ENCODE data around the gene NACC2. TPM values are rescaled to one million over a fixed set of nuclear protein-coding genes. Genes with fewer than 3 reads are reported as not detected.

NACC2 gene
- total and polyA plus RNA-seq, 2 experiments from 2014 or later: 11.0 to 13.0 TPM

DNA sequence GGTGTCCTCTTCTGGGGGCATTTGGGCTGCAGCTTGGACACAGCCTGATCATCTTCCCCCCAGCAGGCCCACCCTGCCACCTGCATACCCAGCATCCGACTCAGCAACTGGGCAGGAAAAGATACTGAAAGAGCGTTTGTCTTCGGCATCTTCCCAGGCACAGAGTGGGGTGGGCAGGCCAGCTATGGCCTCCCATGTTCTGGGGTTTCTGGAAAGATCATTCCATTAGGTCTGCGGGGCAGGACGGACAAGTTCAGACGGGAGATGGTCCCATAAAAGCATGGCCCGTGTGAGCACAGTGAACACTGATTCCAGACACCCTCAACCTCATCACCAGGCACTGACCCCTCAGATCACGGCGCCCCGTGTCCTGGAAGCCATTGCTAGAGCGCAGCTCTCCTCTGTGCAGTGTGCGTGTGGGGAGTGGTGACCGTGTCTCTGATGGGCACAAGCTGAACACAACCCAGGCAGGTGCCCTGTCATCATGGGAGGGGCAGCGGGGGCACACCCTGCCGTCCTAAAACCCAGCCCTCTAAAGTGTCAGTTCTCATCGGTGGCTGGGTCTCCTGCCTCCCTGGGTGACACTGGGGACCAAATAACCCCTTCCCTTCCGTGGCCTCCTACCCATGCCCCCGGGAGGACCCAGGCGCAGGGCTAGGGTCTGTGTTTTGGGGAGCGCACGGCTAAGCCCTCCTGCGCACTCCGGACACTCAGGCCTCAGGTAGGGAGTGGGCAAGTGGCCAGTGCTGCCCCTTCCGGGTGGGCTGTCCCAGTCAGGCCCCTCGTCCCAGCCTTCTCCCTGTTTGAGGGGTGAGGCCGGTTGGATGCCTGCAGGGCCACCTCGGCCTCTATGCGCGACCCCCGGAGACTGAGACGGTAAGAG is 36.8 kb upstream of the NACC2 start:
- peaks cover 22% of the 10 kb centered on the region for H3K27me3 ChIP-seq
- H4K20me1 ChIP-seq (ENCODE audit: insufficient read depth, poor library complexity, severe bottlenecking): no peaks in the 10 kb centered on the region
- H3K4me3 ChIP-seq: no peak overlapping the region
- DNase-seq (ENCODE audit: low spot score): no peak
- no peaks in the 10 kb centered on the region for H3K36me3 ChIP-seq (replicated peaks; ENCODE audit: insufficient read depth, low read depth)
- H3K79me2 ChIP-seq: no peaks in the 10 kb centered on the region
- H3K27ac ChIP-seq: no peak overlapping the region
- H2AFZ ChIP-seq: no peak overlapping the region
- no peak for TF ChIP-seq EZH2 (IDR thresholded peaks at IDR 0.05; ENCODE audit: borderline replicate concordance)
- TF ChIP-seq, protein P1, sequence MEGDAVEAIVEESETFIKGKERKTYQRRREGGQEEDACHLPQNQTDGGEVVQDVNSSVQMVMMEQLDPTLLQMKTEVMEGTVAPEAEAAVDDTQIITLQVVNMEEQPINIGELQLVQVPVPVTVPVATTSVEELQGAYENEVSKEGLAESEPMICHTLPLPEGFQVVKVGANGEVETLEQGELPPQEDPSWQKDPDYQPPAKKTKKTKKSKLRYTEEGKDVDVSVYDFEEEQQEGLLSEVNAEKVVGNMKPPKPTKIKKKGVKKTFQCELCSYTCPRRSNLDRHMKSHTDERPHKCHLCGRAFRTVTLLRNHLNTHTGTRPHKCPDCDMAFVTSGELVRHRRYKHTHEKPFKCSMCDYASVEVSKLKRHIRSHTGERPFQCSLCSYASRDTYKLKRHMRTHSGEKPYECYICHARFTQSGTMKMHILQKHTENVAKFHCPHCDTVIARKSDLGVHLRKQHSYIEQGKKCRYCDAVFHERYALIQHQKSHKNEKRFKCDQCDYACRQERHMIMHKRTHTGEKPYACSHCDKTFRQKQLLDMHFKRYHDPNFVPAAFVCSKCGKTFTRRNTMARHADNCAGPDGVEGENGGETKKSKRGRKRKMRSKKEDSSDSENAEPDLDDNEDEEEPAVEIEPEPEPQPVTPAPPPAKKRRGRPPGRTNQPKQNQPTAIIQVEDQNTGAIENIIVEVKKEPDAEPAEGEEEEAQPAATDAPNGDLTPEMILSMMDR (IDR thresholded peaks at IDR 0.05; ENCODE audit: poor library complexity): no peak
- TF ChIP-seq EZH2phosphoT487 (IDR thresholded peaks at IDR 0.05; ENCODE audit: low read depth, severe bottlenecking, unreplicated experiment): no peak
- 83% methylated on average over 30 of the region's 31 CpGs for WGBS (ENCODE audit: low lambda C conversion rate, missing lambda C conversion rate)
- peaks cover 12% of the 10 kb centered on the region for H3K4me1 ChIP-seq (ENCODE audit: insufficient read depth)
- no peak overlapping the region for H3K4me2 ChIP-seq
- no peaks in the 10 kb centered on the region for H3K9me3 ChIP-seq (ENCODE audit: low read depth)
- H3K9me2 ChIP-seq (replicated peaks; ENCODE audit: insufficient read depth): no peaks in the 10 kb centered on the region

DNA sequence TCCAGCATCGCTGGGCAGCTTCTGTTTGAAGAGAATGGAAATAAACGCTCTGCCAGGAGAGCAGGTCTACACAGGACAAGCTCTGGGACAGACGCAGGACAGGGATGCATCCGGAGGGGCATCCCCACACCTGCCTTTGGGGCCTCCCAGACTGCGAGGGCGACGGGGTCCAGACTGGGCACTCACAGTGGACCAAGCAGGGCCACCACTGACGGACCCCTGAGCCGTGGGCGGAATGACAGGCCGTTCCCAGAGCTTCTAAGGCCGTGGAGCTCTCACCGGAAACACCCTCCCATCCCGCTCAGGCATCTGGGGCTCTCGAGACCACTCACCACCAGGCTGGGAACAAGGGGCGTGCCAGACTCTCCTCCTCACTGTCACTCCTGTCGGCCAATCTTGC is 34.1 kb upstream of the NACC2 start:
- WGBS (ENCODE audit: low lambda C conversion rate, missing lambda C conversion rate): 87% methylated on average over 17 of the region's 17 CpGs

DNA sequence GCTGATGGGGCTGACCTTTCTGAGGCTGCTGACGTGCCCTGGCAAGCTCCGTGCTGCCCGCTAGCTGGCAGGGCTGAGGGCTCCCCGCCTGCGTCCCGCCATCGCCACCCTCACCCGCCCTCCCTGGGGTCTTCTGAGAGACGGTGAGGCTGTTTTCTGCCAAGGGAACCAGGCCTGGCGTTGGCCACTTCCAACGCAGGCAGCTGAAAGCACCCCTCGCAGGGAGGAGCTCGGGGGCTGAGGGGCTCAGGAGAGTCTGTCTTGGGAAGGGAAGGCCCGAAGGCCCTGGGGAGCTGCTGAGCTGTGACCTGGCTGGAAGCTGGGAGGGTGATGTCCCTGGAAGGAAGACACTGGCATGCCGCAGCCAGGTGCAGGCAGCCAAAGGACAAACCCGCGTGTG is 33.3 kb upstream of the NACC2 start:
- Histone ChIP-seq H3K27me3 (no peaks in the 10 kb centered on the region), H3K4me1 (ENCODE audit: insufficient read depth) (peaks cover 6% of the 10 kb centered on the region), H3K27ac (no peak overlapping the region), H3K36me3 (replicated peaks; ENCODE audit: insufficient read depth, low read depth) (no peaks in the 10 kb centered on the region), H3K9me3 (ENCODE audit: low read depth) (no peaks in the 10 kb centered on the region), H2AFZ (no peak overlapping the region), H3K4me2 (no peak overlapping the region), H3K9me2 (replicated peaks; ENCODE audit: insufficient read depth) (no peaks in the 10 kb centered on the region), H3K4me3 (no peak overlapping the region), H3K79me2 (no peaks in the 10 kb centered on the region), H4K20me1 (ENCODE audit: insufficient read depth, poor library complexity, severe bottlenecking) (no peaks in the 10 kb centered on the region)
- DNase-seq (ENCODE audit: low spot score): no peak
- TF ChIP-seq, protein P1 (IDR thresholded peaks at IDR 0.05; ENCODE audit: poor library complexity): no peak
- no peak for TF ChIP-seq EZH2phosphoT487 (IDR thresholded peaks at IDR 0.05; ENCODE audit: low read depth, severe bottlenecking, unreplicated experiment)
- no peak for TF ChIP-seq EZH2 (IDR thresholded peaks at IDR 0.05; ENCODE audit: borderline replicate concordance)
- 99% methylated on average over 17 of the region's 17 CpGs for WGBS (ENCODE audit: low lambda C conversion rate, missing lambda C conversion rate)

More for the DNA sequence above, 34.1 kb upstream of the NACC2 start:
- peaks cover 4% of the 10 kb centered on the region for H3K27me3 ChIP-seq
- H2AFZ ChIP-seq: no peak overlapping the region
- H3K79me2 ChIP-seq: no peaks in the 10 kb centered on the region
- no peaks in the 10 kb centered on the region for H4K20me1 ChIP-seq (ENCODE audit: insufficient read depth, poor library complexity, severe bottlenecking)
- H3K4me3 ChIP-seq: no peak overlapping the region
- H3K4me1 ChIP-seq (ENCODE audit: insufficient read depth): peaks cover 12% of the 10 kb centered on the region
- no peaks in the 10 kb centered on the region for H3K9me3 ChIP-seq (ENCODE audit: low read depth)
- TF ChIP-seq, protein P1 (IDR thresholded peaks at IDR 0.05; ENCODE audit: poor library complexity): no peak
- no peak for TF ChIP-seq EZH2phosphoT487 (IDR thresholded peaks at IDR 0.05; ENCODE audit: low read depth, severe bottlenecking, unreplicated experiment)
- no peak for TF ChIP-seq EZH2 (IDR thresholded peaks at IDR 0.05; ENCODE audit: borderline replicate concordance)
- no peak for DNase-seq (ENCODE audit: low spot score)
- H3K4me2 ChIP-seq: no peak overlapping the region
- no peaks in the 10 kb centered on the region for H3K9me2 ChIP-seq (replicated peaks; ENCODE audit: insufficient read depth)
- H3K27ac ChIP-seq: no peak overlapping the region
- H3K36me3 ChIP-seq (replicated peaks; ENCODE audit: insufficient read depth, low read depth): no peaks in the 10 kb centered on the region

Data from hepatocyte (in vitro differentiated cells).